Stomach (tissue), 4 donors: ENCODE measurements around the gene DMWD.

ENCODE experiments used
- CTCF ChIP-seq, 7 experiments: fragments of 450-650 bp in 4 of 7; fragments of 200-600 bp in 3 of 7; sonication (generic) in 3 of 7; IDR thresholded peaks; one replicate each; pipeline ENCODE4 v1.5.1; 2016 to 2019; ENCODE audit warnings: antibody characterized with exemption in 7 of 7, control low read depth in 2 of 7, mild to moderate bottlenecking in 1 of 7
- POLR2A ChIP-seq, 4 donors: fragments of 450-650 bp; IDR thresholded peaks; one replicate each; pipeline ENCODE4 v1.6.1; 2016; ENCODE audit warnings: antibody characterized with exemption in 4 of 4, control low read depth in 2 of 4, mild to moderate bottlenecking in 1 of 4, moderate library complexity in 1 of 4

- TF ChIP-seq CTCF (IDR thresholded peaks at IDR 0.05), result no peak
- no peak for TF ChIP-seq POLR2A (IDR thresholded peaks at IDR 0.05)
These were observed 11.7 kb upstream of the DMWD start for GRCh38 chr19:45804140-45804958.
